ENCODE measurements around the gene LYZL6.

LYZL6 gene

GRCh38 chr17:35943537-35943936 lies at the start of gene LYZL6:
LYZL6 (minus strand) TSS chr17:35943713; CDS start chr17:35939356, 4,357 bp downstream.
- DNase-seq (ENCODE audit: low spot score) = no peak

- no peak for DNase-seq (ENCODE audit: low spot score)
Observed at GRCh38 chr17:35991075-35991474, 47.6 kb upstream of the LYZL6 start.

GRCh38 chr17:35988164-35988563 lies 44.7 kb upstream of the LYZL6 start:
- no peak for DNase-seq (ENCODE audit: low spot score)

- DNase-seq (ENCODE audit: low spot score) = no peak
Observed at GRCh38 chr17:35986643-35987042, 43.1 kb upstream of the LYZL6 start, which contains the start of gene CCL14. CCL14 (minus strand) TSS chr17:35986729; CDS start chr17:35986649, 80 bp downstream.

- no peak for DNase-seq (ENCODE audit: low spot score)
Observed at GRCh38 chr17:35984140-35984539, 40.6 kb upstream of the LYZL6 start.

- DNase-seq (ENCODE audit: low spot score) = no peak
Observed at GRCh38 chr17:35982409-35983191, 39.1 kb upstream of the LYZL6 start.

- DNase-seq (ENCODE audit: low spot score) = no peak
Observed at GRCh38 chr17:35981908-35982330, 38.4 kb upstream of the LYZL6 start.

GRCh38 chr17:35981246-35981645 lies 37.7 kb upstream of the LYZL6 start, which contains the start of gene CCL16:
CCL16 (minus strand) TSS chr17:35981497; CDS start chr17:35981420, 77 bp downstream.
- no peak for DNase-seq (ENCODE audit: low spot score)

GRCh38 chr17:35978346-35978745 lies 34.8 kb upstream of the LYZL6 start:
- no peak for DNase-seq (ENCODE audit: low spot score)

GRCh38 chr17:35977509-35977908 lies 34.0 kb upstream of the LYZL6 start:
- DNase-seq (ENCODE audit: low spot score) = no peak

- DNase-seq (ENCODE audit: low spot score) = no peak
Observed at GRCh38 chr17:35973333-35974260, 30.1 kb upstream of the LYZL6 start.

- DNase-seq (ENCODE audit: low spot score) = no peak
Observed at GRCh38 chr17:35972945-35973332, 29.4 kb upstream of the LYZL6 start.

- DNase-seq (ENCODE audit: low spot score) = no peak
Observed at GRCh38 chr17:35972535-35972934, 29.0 kb upstream of the LYZL6 start.

- DNase-seq (ENCODE audit: low spot score) = no peak
Observed at GRCh38 chr17:35972066-35972465, 28.6 kb upstream of the LYZL6 start.

GRCh38 chr17:35969558-35970380 lies 26.3 kb upstream of the LYZL6 start:
- DNase-seq (ENCODE audit: low spot score) = peak; percentile 80

- no peak for DNase-seq (ENCODE audit: low spot score)
Observed at GRCh38 chr17:35968520-35969054, 25.1 kb upstream of the LYZL6 start.

GRCh38 chr17:35965272-35965671 lies 21.8 kb upstream of the LYZL6 start:
- DNase-seq (ENCODE audit: low spot score) = no peak

- DNase-seq (ENCODE audit: low spot score) = no peak
Observed at GRCh38 chr17:35963663-35964062, 20.1 kb upstream of the LYZL6 start.

- no peak for DNase-seq (ENCODE audit: low spot score)
Observed at GRCh38 chr17:35953720-35954119, 10.2 kb upstream of the LYZL6 start.

GRCh38 chr17:35949401-35949800 lies 5.9 kb upstream of the LYZL6 start:
- no peak for DNase-seq (ENCODE audit: low spot score)

- DNase-seq (ENCODE audit: low spot score) = no peak
Observed at GRCh38 chr17:35948092-35948491, 4.6 kb upstream of the LYZL6 start.
